Kidney (tissue), 14 donors: ENCODE measurements around the gene SLC7A1. TPM values are rescaled to one million over a fixed set of nuclear protein-coding genes. Genes with fewer than 3 reads are reported as not detected.

Experiments
- DNase-seq, 5 donors: peaks; one replicate each; pipeline ENCODE4 v3.0.0-alpha.2; 2013 to 2020
- FAIRE-seq: peaks from 2 replicates; lab custom pipeline; 2012; peaks lifted over from hg19 to GRCh38; lab: Jason Lieb, UNC
- H3K27ac ChIP-seq, 2 donors: one replicate each; pipeline ENCODE4 v1.7.0; 2013; ENCODE audit warnings: low read depth in 2 of 2, low read length in 2 of 2, inconsistent platforms in 1 of 2
- H3K27me3 ChIP-seq: one replicate; pipeline ENCODE4 v1.7.1; 2013; ENCODE audit warnings: low read length, inconsistent platforms; ENCODE audit not compliant: control insufficient read depth, insufficient read depth
- H3K36me3 ChIP-seq, 3 donors: one replicate each; pipeline versions ENCODE4 v1.7.0 to v1.7.1; 2013; ENCODE audit warnings: low read length in 3 of 3, control low read depth in 1 of 3, inconsistent platforms in 1 of 3; ENCODE audit not compliant: insufficient read depth in 3 of 3, control insufficient read depth in 2 of 3
- H3K4me1 ChIP-seq, 3 donors: one replicate each; pipeline versions ENCODE4 v1.7.0 to v1.7.1; 2013; ENCODE audit warnings: low read length in 3 of 3, inconsistent platforms in 1 of 3, low read depth in 1 of 3; ENCODE audit not compliant: control insufficient read depth in 2 of 3, insufficient read depth in 2 of 3
- H3K4me3 ChIP-seq, 3 donors: one replicate each; pipeline versions ENCODE4 v1.7.0 to v1.8.1; 2013; ENCODE audit warnings: low read length in 3 of 3, control low read depth in 1 of 3, inconsistent platforms in 1 of 3
- H3K9ac ChIP-seq, 3 donors: one replicate each; pipeline versions ENCODE4 v1.7.0 to v1.7.1; 2013; ENCODE audit warnings: low read length in 3 of 3, control low read depth in 1 of 3, inconsistent platforms in 1 of 3
- H3K9me3 ChIP-seq, 3 donors: one replicate each; pipeline versions ENCODE4 v1.7.0 to v1.7.1; 2013; ENCODE audit warnings: low read length in 3 of 3, control low read depth in 1 of 3, inconsistent platforms in 1 of 3; ENCODE audit not compliant: control insufficient read depth in 2 of 3, insufficient read depth in 1 of 3
- CTCF ChIP-seq: IDR thresholded peaks from 3 replicates; pipeline ENCODE4 v1.5.1; 2012; ENCODE audit warnings: mild to moderate bottlenecking, moderate library complexity, borderline replicate concordance; ENCODE audit not compliant: insufficient read depth; ENCODE audit errors: extremely low read depth
- intact Hi-C: fragments of 100-400 bp; cut with DNase I; formaldehyde crosslinking; loops from one replicate; pipeline ENCODE4 v1.11.1; 2022
- polyA plus RNA-seq: library from polyadenylated mRNA; stranded (reverse); fragments of 350-450 nt; fragmentation: Illumina TruSeq; extraction: RNeasy Lipid Tissue Mini Kit (QIAGEN cat#74804); gene quantifications from one replicate; pipeline ENCODE4 v1.2.3, GENCODE V29; 2014; ENCODE audit warnings: low read depth, low replicate concordance; ENCODE audit not compliant: insufficient read depth
- total RNA-seq: library from RNA; stranded (reverse); fragmentation: NEBNext Ultra II Directional; extraction: Animal tissue kit (Norgen Biotek cat#: 25700); gene quantifications from one replicate; pipeline ENCODE4 v1.2.1, GENCODE V29; 2021
- donor health status: control.
- donor health status: control.
- donor health status: control.
- donor health status: control.
- donor health status: control.
- donor health status: DM: yes; HTN: yes; CAD: no.
- donor health status: Normal renal cell carcinoma (clear cell type).

The SLC7A1 gene
- total and polyA plus RNA-seq, 2 donors from 2014 or later, result 2.8 to 64.5 TPM

- no peak for DNase-seq
- intact Hi-C loops, result no loop called here
- no peak for FAIRE-seq
Measured at GRCh38 chr13:29513002-29513980, 82.2 kb downstream of the SLC7A1 start.

GRCh38 chr13:29511980-29512379, 83.5 kb downstream of the SLC7A1 start:
- intact Hi-C loops, result no loop called here
- Histone ChIP-seq H3K27ac (no peak overlapping the region), H3K4me3 (no peak overlapping the region), H3K4me1 (peaks cover 1 to 8% (median 5%) of the 10 kb centered on the region in 3 donors), H3K27me3 (no peaks in the 10 kb centered on the region), H3K9me3 (no peaks in the 10 kb centered on the region), H3K36me3 (no peaks in the 10 kb centered on the region), H3K9ac (no peak overlapping the region)
- no peak for TF ChIP-seq CTCF
- FAIRE-seq (no peak), DNase-seq (no peak)

More at GRCh38 chr13:29513002-29513980, 82.2 kb downstream of the SLC7A1 start:
- H3K4me1 ChIP-seq, result no peaks in the 10 kb centered on the region
- no peaks in the 10 kb centered on the region for H3K27me3 ChIP-seq
- no peak overlapping the region for H3K27ac ChIP-seq
- H3K9me3 ChIP-seq, result no peaks in the 10 kb centered on the region
- H3K4me3 ChIP-seq, result no peak overlapping the region
- no peak overlapping the region for H3K9ac ChIP-seq
- H3K36me3 ChIP-seq, result no peaks in the 10 kb centered on the region
- TF ChIP-seq CTCF, result no peak

GRCh38 chr13:29511106-29511796, 84.2 kb downstream of the SLC7A1 start:
- Histone ChIP-seq H3K36me3 (no peaks in the 10 kb centered on the region), H3K27me3 (no peaks in the 10 kb centered on the region), H3K27ac (no peak overlapping the region), H3K9me3 (no peaks in the 10 kb centered on the region), H3K4me3 (no peak overlapping the region), H3K4me1 (peaks cover 3 to 8% (median 5%) of the 10 kb centered on the region in 3 donors), H3K9ac (no peak overlapping the region)
- no peak for FAIRE-seq
- intact Hi-C loops, result no loop called here
- TF ChIP-seq CTCF, result no peak
- no peak for DNase-seq
